Parathyroid adenoma (tissue), 2 donors: ENCODE data around the gene NPY4R.
"Not testable (repeated sequence)": the region's sequence is repeated elsewhere in the genome, so short reads cannot be mapped to it uniquely, and the experiment has no call there.

Experiments
- H2AFZ ChIP-seq: fragments of 300-600 bp; sonication (generic); one replicate; pipeline ENCODE4 v1.7.0; 2017; ENCODE audit warnings: antibody characterized with exemption, mild to moderate bottlenecking
- H3K27ac ChIP-seq: fragments of 300-600 bp; sonication (generic); one replicate; pipeline ENCODE4 v1.7.0; 2017
- H3K27me3 ChIP-seq: fragments of 300-600 bp; sonication (generic); one replicate; pipeline ENCODE4 v1.7.0; 2017; ENCODE audit warnings: low read length; ENCODE audit not compliant: control insufficient read depth, insufficient read depth
- H3K36me3 ChIP-seq: fragments of 300-600 bp; sonication (generic); one replicate; pipeline ENCODE4 v1.7.0; 2017; ENCODE audit warnings: low read length; ENCODE audit not compliant: control insufficient read depth, insufficient read depth
- H3K4me1 ChIP-seq: fragments of 300-600 bp; sonication (generic); one replicate; pipeline ENCODE4 v1.7.0; 2017; ENCODE audit warnings: control low read depth
- H3K4me2 ChIP-seq: fragments of 300-600 bp; sonication (generic); one replicate; pipeline ENCODE4 v1.7.0; 2017; ENCODE audit warnings: low read length
- H3K4me3 ChIP-seq: fragments of 300-600 bp; sonication (generic); one replicate; pipeline ENCODE4 v1.7.0; 2017; ENCODE audit warnings: low read depth, low read length
- H3K79me2 ChIP-seq: fragments of 300-600 bp; sonication (generic); one replicate; pipeline ENCODE4 v1.7.0; 2017; ENCODE audit warnings: control low read depth
- H3K9ac ChIP-seq: fragments of 300-600 bp; sonication (generic); one replicate; pipeline ENCODE4 v1.7.0; 2017; ENCODE audit warnings: mild to moderate bottlenecking
- H3K9me3 ChIP-seq: fragments of 300-600 bp; sonication (generic); one replicate; pipeline ENCODE4 v1.7.0; 2017; ENCODE audit warnings: low read length; ENCODE audit not compliant: control insufficient read depth
- donor health status: primary hyperparathyroidism.

The NPY4R gene

DNA sequence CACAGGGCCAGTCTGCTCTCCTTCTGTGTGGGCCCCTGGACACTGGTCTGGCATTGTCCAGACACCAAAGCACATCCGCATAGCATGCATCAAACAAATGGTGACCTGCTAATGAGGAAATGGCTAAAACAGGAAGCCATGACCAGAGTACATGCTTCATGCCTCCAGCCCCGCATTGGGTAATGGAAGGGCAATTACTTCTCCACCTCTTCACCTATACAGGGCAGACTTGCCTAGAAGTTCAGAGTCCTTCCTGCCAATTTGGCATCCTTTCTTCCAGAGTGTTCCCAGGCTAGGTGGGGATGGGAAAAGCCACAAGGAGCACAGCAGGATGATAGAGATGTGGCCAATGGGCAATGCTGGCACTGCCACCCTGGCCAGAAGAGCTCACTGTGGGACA is 32.1 kb upstream of the NPY4R start:
- H3K4me3 ChIP-seq, H3K9me3 ChIP-seq, H3K36me3 ChIP-seq, H3K4me1 ChIP-seq, H3K4me2 ChIP-seq, H3K27ac ChIP-seq, H3K79me2 ChIP-seq, H2AFZ ChIP-seq, H3K9ac ChIP-seq, H3K27me3 ChIP-seq: not testable (repeated sequence)

DNA sequence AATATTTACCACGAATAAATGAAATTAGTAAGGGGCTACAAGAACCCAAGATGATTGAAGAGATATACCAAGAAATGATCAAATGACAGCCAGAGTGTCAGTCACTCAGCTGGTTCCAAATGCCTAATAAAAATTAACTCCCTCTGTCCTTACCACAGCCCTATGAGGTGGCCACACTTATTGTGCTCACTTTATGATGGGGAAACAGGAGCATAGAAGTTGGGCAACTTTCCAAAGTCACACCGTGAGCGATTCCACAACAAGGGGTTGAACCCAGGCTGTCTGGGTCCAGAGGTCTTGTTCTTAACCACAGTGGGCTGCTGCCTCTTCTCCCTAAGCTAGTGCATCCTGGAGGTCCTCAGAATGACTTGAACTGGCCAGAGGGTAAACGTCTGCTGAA is 31.6 kb upstream of the NPY4R start:
- not testable (repeated sequence) for H3K9me3 ChIP-seq, H3K4me3 ChIP-seq, H3K79me2 ChIP-seq, H3K27ac ChIP-seq, H3K36me3 ChIP-seq, H3K27me3 ChIP-seq, H3K4me1 ChIP-seq, H3K9ac ChIP-seq, H2AFZ ChIP-seq, H3K4me2 ChIP-seq

DNA sequence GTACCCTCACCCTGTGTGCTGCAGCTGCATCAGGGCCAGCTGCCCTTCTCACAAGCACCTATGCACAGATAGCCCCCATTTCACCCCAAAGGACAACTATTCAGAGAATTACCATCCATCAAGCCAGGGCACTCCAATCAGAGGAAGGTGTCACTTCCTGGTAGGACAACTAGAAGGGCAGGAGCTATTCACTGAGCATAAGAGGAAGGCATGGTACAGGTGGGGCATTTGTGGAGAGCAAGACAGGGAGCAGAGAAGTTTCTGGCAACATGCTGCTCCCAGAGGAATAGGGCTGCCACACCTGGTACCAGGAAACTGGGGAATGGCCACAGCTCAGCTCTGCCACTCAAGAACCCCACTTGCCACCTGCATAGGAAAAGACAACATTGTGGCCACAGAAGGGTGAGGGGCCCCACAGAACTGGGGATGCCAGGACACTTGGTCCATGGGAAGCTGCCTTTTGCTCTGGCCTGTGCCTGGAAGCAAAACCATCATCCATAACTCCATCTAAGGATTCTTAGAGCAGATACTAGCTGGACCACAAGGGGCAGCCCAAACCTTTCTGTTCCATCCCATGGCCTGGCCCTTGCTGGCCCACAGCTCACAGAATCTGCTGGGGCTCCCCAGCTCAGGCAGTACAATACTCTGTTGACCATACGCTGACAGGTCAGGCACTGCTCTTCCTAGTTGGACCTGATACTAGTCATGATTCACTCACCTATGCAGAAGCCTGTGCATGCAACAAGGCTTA is 25.8 kb upstream of the NPY4R start:
- not testable (repeated sequence) for H3K27me3 ChIP-seq, H3K4me1 ChIP-seq, H3K9ac ChIP-seq, H3K36me3 ChIP-seq, H3K4me2 ChIP-seq, H3K9me3 ChIP-seq, H3K27ac ChIP-seq, H3K79me2 ChIP-seq, H2AFZ ChIP-seq, H3K4me3 ChIP-seq

DNA sequence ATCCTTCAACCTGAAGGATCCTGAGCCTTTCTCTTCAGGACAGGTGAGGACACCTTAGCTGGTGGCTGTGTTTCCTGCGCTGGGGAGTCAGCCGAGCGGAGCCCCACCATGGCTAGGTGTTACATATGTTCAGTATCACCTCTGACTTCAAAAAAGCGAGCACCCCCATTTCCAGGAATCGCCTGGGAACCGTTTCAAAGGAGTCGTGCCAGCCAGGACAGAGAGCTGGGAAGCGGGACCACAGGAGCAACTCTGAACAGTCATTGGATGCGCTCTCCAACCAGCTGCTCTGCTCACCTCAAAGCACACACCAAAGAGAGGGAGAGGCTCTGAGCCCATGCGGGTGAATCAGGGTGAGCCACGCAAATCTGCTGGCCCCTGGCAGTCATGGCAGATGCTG is 24.5 kb upstream of the NPY4R start:
- H3K4me1 ChIP-seq, H3K4me2 ChIP-seq, H3K9ac ChIP-seq, H3K27ac ChIP-seq, H3K9me3 ChIP-seq, H3K4me3 ChIP-seq, H3K36me3 ChIP-seq, H3K79me2 ChIP-seq, H2AFZ ChIP-seq, H3K27me3 ChIP-seq: not testable (repeated sequence)

DNA sequence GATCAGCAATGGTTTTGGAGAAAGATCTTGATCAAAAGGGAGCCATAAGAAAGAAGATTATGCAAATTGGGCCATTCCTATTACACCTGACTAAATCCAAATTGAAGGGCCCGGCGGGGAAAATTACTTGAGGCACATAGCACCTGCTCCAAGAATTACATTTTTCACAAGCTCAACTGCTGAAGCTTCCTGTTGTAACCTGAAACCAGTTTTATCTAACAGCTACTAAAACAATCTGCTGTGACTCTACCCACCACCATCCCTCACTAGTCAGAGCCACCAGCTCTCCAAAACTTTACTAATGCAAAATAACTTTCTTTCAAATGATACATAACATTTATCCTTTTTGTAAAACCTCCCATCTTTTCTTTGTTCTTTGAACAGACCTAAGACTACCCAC is 20.7 kb upstream of the NPY4R start:
- not testable (repeated sequence) for H3K79me2 ChIP-seq, H3K4me3 ChIP-seq, H3K36me3 ChIP-seq, H3K9ac ChIP-seq, H3K9me3 ChIP-seq, H2AFZ ChIP-seq, H3K27ac ChIP-seq, H3K4me2 ChIP-seq, H3K27me3 ChIP-seq, H3K4me1 ChIP-seq

DNA sequence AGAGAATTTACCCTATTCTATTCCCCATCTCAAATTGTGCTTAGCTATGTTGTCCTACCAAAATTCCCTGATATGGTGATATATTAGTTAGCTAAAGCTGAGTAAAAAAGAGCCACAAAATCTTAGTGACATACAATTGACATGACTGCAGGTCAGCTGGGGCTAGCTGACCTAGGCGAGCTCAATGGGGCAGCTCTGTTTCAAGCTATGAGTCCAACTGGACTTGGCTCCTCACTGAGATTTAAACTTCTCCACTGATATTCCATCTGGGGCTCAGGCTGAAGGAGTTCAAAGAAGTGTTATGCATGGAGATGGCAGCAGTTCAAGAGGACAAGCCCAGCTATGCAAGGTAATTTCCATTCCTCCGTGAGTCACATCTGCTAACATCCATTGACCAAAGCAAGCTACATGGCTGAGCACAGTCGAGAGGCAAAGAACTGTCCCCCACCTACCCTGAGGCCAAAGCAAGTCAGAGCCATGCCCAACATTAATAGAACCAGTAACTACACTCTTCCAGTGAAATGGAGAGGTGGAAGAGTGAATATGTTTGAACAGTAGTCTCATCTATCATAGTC is 9.1 kb upstream of the NPY4R start:
- not testable (repeated sequence) for H3K27me3 ChIP-seq, H3K79me2 ChIP-seq, H3K9me3 ChIP-seq, H3K4me3 ChIP-seq, H3K4me2 ChIP-seq, H3K4me1 ChIP-seq, H3K27ac ChIP-seq, H2AFZ ChIP-seq, H3K36me3 ChIP-seq, H3K9ac ChIP-seq

DNA sequence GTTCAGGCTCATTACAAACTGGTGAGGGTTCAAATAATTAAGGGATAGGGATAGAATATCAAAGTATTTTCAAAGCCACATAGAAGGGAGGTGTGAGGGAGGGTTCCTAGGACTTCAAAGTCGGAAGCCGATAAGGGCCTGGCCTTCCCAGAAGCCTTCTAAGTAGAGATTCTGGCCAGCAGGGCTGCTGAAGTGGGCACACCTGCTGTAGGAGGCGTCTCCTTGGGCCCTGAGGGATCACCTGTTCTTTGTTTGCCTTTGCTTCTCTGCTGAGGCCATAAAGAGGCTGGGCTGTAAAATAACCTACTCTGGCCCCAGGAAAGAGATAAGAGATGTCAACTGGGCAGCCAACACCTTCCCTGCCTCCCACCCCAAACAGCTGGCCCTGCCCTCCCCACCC is 8.0 kb upstream of the NPY4R start:
- not testable (repeated sequence) for H3K27me3 ChIP-seq

DNA sequence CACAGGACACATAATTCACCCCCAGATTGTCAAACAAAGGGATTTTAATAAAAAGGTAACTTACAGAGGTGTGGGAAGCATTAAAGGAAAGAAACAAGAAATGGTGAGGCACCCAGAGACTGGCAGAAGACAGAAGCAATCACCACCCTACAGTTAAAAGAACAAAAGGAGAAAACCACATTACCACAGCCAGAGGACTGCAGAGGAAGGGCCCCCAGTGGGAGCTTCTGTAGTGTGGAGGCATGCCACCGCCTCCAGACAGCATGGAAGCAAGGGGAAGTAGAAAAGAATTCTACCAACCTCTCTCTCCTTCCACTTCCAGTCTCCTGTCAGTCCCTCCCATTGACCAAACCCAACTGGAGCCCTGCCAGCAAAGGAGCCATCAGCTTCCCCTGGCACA is 4.4 kb upstream of the NPY4R start:
- H3K4me1 ChIP-seq, H3K27me3 ChIP-seq, H3K79me2 ChIP-seq, H3K4me3 ChIP-seq, H3K4me2 ChIP-seq, H3K27ac ChIP-seq, H3K9ac ChIP-seq, H3K36me3 ChIP-seq, H3K9me3 ChIP-seq, H2AFZ ChIP-seq: not testable (repeated sequence)

More for the DNA sequence above, 8.0 kb upstream of the NPY4R start:
- not testable (repeated sequence) for H3K9me3 ChIP-seq, H2AFZ ChIP-seq, H3K4me3 ChIP-seq, H3K4me2 ChIP-seq, H3K27ac ChIP-seq, H3K36me3 ChIP-seq, H3K9ac ChIP-seq, H3K79me2 ChIP-seq, H3K4me1 ChIP-seq
